Progenitor cell of endocrine pancreas (in vitro differentiated cells): ENCODE results near the gene ZNF521. TPM values are rescaled to one million over a fixed set of nuclear protein-coding genes. Genes with fewer than 3 reads are reported as not detected.

Experiments used
- DNase-seq: peaks from one replicate; pipeline ENCODE4 v3.0.0; 2021; ENCODE audit warnings: low spot score; ENCODE audit not compliant: unreplicated experiment
- H3K27ac Mint-ChIP-seq: 2 replicates; pipeline ENCODE4 v1.8.0; 2021; ENCODE audit warnings: mild to moderate bottlenecking, moderate library complexity, mixed read lengths
- H3K27me3 Mint-ChIP-seq: 2 replicates; pipeline ENCODE4 v1.8.0; 2021; ENCODE audit warnings: mixed read lengths
- H3K36me3 Mint-ChIP-seq: 2 replicates; pipeline ENCODE4 v1.8.0; 2022; ENCODE audit warnings: mixed read lengths; ENCODE audit not compliant: insufficient read depth
- H3K4me1 Mint-ChIP-seq: 2 replicates; pipeline ENCODE4 v1.8.0; 2021; ENCODE audit warnings: low read depth, mixed read lengths
- H3K4me3 Mint-ChIP-seq: 2 replicates; pipeline ENCODE4 v1.8.0; 2021; ENCODE audit warnings: low read depth, mild to moderate bottlenecking, moderate library complexity, mixed read lengths
- H3K9me3 Mint-ChIP-seq: 2 replicates; pipeline ENCODE4 v1.8.0; 2021; ENCODE audit warnings: low read depth, mixed read lengths
- CTCF ChIP-seq: fragments of 200-600 bp; sonication (generic); IDR thresholded peaks from one replicate; pipeline ENCODE4 v1.5.0; 2021; ENCODE audit warnings: antibody characterized with exemption, mild to moderate bottlenecking; ENCODE audit not compliant: unreplicated experiment
- total RNA-seq: library from RNA; stranded (reverse); gene quantifications from 2 replicates; pipeline ENCODE4 v1.2.1, GENCODE V29; 2021

Gene ZNF521
- total RNA-seq, 1 donor from 2014 or later = 39.1 TPM

GRCh38 chr18:25300492-25300891 is 51.5 kb downstream of the ZNF521 start:
- Mint-ChIP-seq H3K4me3 (no peak overlapping the region), H3K27ac (no peak overlapping the region), H3K36me3 (no peaks in the 10 kb centered on the region), H3K27me3 (no peaks in the 10 kb centered on the region), H3K4me1 (peaks cover 1% of the 10 kb centered on the region), H3K9me3 (no peaks in the 10 kb centered on the region)
- TF ChIP-seq CTCF = no peak
- no peak for DNase-seq

GRCh38 chr18:25299426-25300300 is 52.3 kb downstream of the ZNF521 start:
- Mint-ChIP-seq H3K4me1 (peaks cover 3% of the 10 kb centered on the region), H3K27me3 (no peaks in the 10 kb centered on the region), H3K27ac (no peak overlapping the region), H3K4me3 (no peak overlapping the region), H3K9me3 (no peaks in the 10 kb centered on the region), H3K36me3 (peaks cover 1% of the 10 kb centered on the region)
- no peak for DNase-seq
- no peak for TF ChIP-seq CTCF

GRCh38 chr18:25298853-25299274 is 53.1 kb downstream of the ZNF521 start:
- H3K9me3 Mint-ChIP-seq = no peaks in the 10 kb centered on the region
- peaks cover 1% of the 10 kb centered on the region for H3K36me3 Mint-ChIP-seq
- no peak overlapping the region for H3K4me3 Mint-ChIP-seq

GRCh38 chr18:25295624-25296138 is 56.3 kb downstream of the ZNF521 start:
- Mint-ChIP-seq H3K27me3 (no peaks in the 10 kb centered on the region), H3K4me3 (no peak overlapping the region), H3K4me1 (peaks cover 12% of the 10 kb centered on the region), H3K27ac (no peak overlapping the region), H3K36me3 (peaks cover 5% of the 10 kb centered on the region), H3K9me3 (no peaks in the 10 kb centered on the region)
- no peak for TF ChIP-seq CTCF
- no peak for DNase-seq

More at GRCh38 chr18:25298853-25299274, 53.1 kb downstream of the ZNF521 start:
- peaks cover 2% of the 10 kb centered on the region for H3K4me1 Mint-ChIP-seq
- H3K27ac Mint-ChIP-seq = no peak overlapping the region
- no peaks in the 10 kb centered on the region for H3K27me3 Mint-ChIP-seq
- no peak for DNase-seq
- TF ChIP-seq CTCF = no peak

- H3K4me1 Mint-ChIP-seq = peaks cover 12% of the 10 kb centered on the region
- H3K27me3 Mint-ChIP-seq = peaks cover 5% of the 10 kb centered on the region
- H3K36me3 Mint-ChIP-seq = peaks cover 5% of the 10 kb centered on the region
- no peak overlapping the region for H3K4me3 Mint-ChIP-seq
- H3K9me3 Mint-ChIP-seq = no peaks in the 10 kb centered on the region
- no peak for TF ChIP-seq CTCF
- no peak for DNase-seq
- H3K27ac Mint-ChIP-seq = no peak overlapping the region
These were observed 60.8 kb downstream of the ZNF521 start for GRCh38 chr18:25291150-25291549.
